ENCODE measurements around the gene NUBPL.

Gene NUBPL

GRCh38 chr14:31561155-31561846 lies at the start of gene NUBPL:
Gene NUBPL, plus strand, starts transcription at chr14:31561404. Its CDS starts 36 bp downstream, at chr14:31561440.
- DNase-seq (ENCODE audit: low read depth), result peak; percentile 93

DNA sequence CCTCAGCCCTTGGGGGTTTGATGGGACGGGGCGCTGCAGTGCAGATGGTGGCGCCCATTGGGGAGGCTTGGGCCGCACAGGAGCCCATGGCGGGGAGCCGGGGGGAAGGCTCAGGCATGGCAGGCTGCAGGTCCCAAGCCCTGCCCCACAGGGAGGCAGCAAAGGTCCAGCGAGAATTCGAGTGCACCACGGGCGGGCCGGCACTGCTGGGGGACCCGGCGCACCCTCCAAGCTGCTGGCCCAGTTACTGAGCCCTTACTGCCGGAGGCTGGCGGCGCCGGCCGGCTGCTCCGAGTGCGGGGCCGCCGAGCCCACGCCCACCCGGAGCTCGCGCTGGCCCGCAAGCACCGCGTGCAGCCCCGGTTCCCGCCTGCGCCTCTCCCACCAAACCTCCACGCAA lies 34.1 kb upstream of the NUBPL start:
- no peak for DNase-seq (ENCODE audit: low read depth)

DNA sequence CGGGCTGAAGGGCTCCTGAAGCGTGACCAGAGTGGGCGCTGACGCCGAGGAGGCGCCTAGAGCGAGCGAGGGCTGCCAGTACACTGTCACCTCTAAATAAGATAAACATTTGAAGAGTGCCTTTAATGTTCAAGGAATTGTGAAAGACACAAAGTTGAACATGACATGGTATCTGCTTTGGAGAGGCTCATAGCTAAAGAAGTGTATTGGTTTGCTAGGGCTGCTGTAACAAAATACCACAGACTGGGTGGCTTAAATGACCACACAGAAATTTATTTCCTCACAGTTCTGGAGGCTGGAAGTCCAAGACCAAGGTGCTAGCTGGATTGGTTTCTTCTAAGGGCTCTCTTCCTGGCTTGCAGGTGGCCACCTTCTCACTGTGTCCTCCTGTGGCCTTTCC lies 33.7 kb upstream of the NUBPL start:
- no peak for DNase-seq (ENCODE audit: low read depth)

- DNase-seq (ENCODE audit: low read depth), result no peak
Measured at GRCh38 chr14:31529053-31529452, 32.2 kb upstream of the NUBPL start.

- DNase-seq (ENCODE audit: low read depth), result no peak
Measured at GRCh38 chr14:31530136-31530535, 31.1 kb upstream of the NUBPL start.

DNA sequence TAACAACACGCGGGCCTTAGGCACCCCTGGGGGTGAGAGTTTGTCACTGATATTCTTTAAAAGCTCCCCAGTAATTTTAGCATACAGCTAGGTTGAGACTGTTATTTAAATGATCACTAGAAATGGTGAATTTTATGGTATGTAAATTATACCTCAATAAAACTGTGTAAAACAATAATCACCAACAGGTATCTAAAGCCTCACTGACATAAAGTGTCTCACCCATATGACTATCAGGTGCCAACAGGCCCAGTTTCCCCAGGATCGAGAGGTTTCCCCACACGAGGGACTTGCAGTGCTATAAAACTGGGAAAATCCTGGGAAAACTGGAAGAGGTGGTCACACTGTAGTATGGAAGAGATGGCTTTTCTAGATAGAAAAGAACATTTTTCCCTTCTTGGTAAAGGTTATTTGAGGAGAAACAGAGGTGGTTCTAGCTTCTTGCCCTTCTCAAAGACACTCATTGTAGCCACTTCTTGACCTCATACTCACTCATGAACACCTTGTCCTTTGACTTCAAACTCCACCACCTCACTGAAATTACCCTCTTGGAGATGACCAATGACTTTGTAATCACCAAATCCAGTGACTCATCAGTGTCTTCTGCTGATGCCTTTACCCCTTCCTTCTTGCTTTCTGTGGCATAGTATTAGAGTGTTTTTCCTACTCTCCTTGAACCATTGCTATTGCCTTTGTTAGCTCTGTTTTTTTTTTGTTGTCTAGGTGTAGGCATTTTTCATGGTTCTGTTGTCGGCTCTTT lies 24.8 kb upstream of the NUBPL start:
- DNase-seq (ENCODE audit: low read depth), result no peak

DNA sequence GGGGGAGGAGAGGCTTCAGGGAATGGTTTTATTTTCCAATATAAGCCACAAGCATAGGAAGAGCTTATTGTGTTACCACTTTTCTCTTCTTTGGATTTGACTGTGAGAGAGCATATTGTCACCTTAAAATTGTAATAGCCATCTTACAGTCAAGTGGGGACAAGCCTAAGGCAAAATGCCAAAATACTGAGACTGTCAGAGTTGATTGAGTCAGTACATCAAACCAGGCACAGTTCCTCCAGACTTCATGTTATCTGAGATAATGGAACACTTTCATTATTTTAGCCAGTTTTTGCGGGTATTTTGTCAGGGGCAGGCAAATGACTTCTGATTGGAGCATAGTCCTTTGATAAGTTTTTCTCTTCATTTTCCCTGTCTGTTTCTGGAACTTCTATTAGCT lies 19.5 kb upstream of the NUBPL start:
- no peak for DNase-seq (ENCODE audit: low read depth)

DNA sequence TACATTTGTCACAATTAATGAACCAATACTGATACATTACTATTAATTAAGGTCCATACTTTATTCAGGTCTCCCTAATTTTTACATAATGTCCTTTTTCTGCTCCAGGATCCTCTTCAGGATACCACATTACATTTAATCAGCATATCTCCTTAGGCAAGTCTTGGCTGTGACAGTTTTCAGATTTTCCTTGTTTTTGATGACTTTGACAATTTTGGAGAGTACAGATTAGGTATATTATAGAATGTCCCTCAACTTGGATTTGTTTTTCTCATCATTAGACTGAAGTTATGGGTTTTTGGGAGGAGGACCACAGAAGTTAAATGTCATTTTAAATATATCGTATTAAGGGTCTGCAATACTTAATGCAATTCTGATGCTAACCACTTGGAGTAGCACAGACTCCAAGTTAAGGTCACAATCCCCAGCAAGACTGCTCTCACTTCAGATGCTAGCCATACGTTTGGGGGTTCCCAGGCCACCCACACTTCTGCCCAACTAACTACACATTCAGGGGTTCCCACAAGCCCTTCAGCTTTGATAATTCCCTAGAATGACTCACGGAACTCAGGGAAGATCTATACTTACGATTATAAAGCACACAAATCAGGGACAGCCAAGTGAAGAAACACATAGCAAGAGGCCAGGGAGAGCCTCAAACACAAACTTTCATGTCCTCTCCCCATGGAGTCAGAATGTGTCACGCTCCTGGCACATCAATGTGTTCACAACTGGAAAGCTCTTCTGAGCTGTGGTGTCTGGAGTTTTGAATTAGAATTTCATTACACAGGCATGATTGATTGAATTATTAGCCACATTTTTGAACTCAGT lies 17.0 kb upstream of the NUBPL start:
- DNase-seq (ENCODE audit: low read depth), result no peak

DNA sequence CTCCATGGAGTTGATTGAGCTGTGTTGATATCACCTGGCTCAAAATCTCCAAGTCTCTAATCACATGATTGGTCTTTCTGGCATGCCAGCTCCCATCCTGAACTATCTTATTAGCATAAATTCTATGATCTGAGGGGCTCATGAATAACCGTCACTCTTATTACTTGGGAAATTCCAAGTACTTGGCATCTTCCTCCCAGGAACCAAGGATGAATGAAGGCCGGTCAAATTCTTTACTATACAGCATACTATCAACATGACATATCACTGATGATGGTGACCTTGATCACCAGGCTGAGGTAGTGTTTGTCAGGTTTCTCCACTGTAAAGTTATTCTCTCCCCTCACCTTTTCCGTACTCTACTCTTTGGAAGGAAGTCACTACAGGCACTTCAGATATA lies 16.4 kb upstream of the NUBPL start:
- no peak for DNase-seq (ENCODE audit: low read depth)

DNA sequence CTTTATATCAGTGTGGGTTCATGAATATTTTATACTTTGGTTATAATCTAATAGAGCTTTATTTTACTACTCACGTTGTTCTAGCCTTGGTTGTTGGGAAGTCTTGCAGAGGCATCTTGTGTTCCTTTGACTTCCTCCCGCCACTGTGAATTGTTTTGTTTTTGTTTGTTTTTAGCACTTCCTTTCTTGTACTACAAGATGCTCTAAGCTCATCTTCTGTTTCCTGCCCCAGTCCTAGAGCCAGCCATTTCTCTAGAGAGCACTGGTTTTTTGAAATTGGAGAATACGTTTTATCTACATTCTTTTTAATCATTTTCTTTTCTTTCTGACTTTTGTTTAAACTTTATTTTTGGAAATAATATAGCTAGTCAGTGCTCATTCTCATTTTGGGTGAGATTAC lies 15.9 kb upstream of the NUBPL start:
- DNase-seq (ENCODE audit: low read depth), result no peak

GRCh38 chr14:31549817-31550216 lies 11.4 kb upstream of the NUBPL start:
- DNase-seq (ENCODE audit: low read depth), result no peak

DNA sequence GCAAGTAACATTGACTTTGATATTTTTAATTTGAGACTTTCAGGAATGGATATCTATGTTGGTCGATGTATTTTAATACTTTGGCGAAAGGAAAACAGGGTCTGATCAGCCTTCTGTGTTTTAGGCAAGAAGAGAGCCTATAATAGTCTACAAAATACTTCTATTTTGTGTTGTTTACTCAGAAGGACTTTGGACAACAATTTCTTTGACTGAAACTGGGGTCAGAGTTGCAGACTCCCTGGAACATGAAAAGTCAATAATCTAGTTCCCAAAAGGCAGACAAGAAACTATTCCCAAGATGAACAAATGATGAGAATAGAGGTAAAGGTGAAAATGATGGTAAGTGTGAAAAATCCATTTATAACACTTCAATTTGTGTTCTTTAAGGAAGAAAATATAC lies 10.6 kb upstream of the NUBPL start:
- DNase-seq (ENCODE audit: low read depth), result no peak

GRCh38 chr14:31556191-31556590 lies 5.0 kb upstream of the NUBPL start:
- no peak for DNase-seq (ENCODE audit: low read depth)

DNA sequence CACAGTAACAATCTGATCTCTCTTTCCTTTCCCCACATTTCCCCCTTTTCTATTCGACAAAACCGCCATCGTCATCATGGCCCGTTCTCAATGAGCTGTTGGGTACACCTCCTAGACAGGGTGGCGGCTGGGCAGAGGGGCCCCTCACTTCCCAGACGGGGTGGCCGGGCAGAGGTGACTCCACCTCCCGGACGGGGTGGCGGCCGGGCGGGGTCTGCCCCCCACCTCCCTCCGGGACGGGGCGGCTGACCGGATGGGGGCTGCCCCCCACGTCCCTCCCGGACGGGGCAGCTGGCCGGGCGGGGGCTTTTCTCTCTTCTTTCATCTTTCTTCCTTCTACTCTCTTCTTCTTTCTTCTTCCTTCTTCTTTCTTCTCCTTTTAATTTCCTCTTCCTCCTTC lies 1.3 kb upstream of the NUBPL start:
- no peak for DNase-seq (ENCODE audit: low read depth)

- no peak for DNase-seq (ENCODE audit: low read depth)
Measured at GRCh38 chr14:31560759-31561154, 447 bp upstream of the NUBPL start.

GRCh38 chr14:31564194-31564593 lies 3.0 kb downstream of the NUBPL start:
- no peak for DNase-seq (ENCODE audit: low read depth)

GRCh38 chr14:31566456-31566855 lies 5.3 kb downstream of the NUBPL start:
- no peak for DNase-seq (ENCODE audit: low read depth)

DNA sequence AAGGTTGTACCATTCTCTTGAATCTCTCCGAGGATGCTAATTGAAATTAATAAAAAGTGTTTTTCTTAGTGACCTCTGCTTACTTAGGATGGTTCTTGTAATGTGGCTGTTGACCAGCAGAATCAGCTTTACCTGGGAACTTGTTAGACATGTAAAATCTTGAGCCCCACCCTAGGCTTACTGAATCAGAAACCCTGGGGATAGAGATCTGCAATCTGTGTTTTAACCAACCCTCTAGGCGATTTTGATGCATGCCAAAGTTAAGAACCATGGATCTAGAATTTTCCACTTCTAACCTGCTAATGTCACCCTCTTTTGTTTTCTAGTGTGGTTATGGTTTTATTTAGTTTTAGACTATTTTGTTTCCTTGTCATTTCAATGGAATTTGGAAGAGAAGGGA lies 6.5 kb downstream of the NUBPL start:
- no peak for DNase-seq (ENCODE audit: low read depth)

GRCh38 chr14:31568161-31568560 lies 7.0 kb downstream of the NUBPL start:
- DNase-seq (ENCODE audit: low read depth), result no peak

GRCh38 chr14:31568671-31569070 lies 7.5 kb downstream of the NUBPL start:
- no peak for DNase-seq (ENCODE audit: low read depth)

DNA sequence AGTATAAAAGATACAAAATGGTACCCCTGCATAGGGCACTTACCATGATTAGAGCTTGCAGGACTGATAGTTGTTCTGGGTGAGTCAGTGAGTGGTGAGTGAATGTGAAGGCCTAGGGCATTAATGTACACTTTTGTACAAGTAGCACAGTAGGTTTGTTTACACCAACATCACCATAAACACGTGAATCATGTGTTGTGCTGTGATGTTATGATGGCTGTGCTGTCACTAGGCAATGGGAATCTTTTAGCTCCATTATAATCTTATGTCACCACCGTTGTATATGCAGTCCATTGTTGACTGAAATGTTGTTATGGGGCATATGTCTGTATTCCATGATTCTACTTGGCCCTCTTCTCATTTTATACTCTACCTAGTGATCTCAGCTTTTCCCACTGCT lies 11.8 kb downstream of the NUBPL start:
- no peak for DNase-seq (ENCODE audit: low read depth)

DNA sequence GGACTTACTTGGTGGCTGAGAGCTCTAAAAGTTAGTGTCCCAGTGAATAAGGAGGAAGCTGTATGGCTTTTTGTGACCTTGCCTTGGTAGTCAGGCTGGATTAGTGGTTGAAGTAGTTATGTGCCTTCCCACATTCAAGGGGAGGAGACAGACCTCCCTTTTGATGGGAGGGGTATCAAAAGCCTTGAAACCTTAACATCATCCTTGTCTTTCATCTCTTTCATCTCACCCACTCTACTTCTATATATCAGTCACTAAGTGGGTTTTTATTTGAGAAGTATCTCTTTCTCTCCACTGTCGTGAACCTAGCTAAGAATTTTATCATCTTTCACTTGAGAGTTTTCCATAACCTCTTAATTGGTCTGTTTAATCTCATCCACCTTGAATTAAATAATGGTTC lies 15.7 kb downstream of the NUBPL start:
- no peak for DNase-seq (ENCODE audit: low read depth)

- no peak for DNase-seq (ENCODE audit: low read depth)
Measured at GRCh38 chr14:31578266-31578665, 17.1 kb downstream of the NUBPL start.
